MCF 10A (cell line): ENCODE measurements around the gene SHQ1. TPM values are rescaled to one million over a fixed set of nuclear protein-coding genes. Genes with fewer than 3 reads are reported as not detected.
"Not testable (repeated sequence)": the region's sequence is repeated elsewhere in the genome, so short reads cannot be mapped to it uniquely, and the experiment has no call there.

Source experiments
- BruUV-seq: library from RNA; stranded (reverse); fragments of 400-500 nt; replicated peaks from 2 replicates; lab custom pipeline; 2021; lab: Mats Ljungman, UMichigan
- CTCF ChIA-PET: fragments of 300-600 bp; sonication (Branson Sonifier 250); formaldehyde crosslinking; extraction: SDS; loops from one replicate; lab custom pipeline; 2021; ENCODE audit warnings: antibody characterized with exemption, inconsistent platforms; lab: Yijun Ruan, JAX
- POLR2A ChIA-PET: fragments of 300-600, 350-650 bp; sonication (Branson Sonifier 250); formaldehyde crosslinking; extraction: SDS; loops from one replicate; lab custom pipeline; 2020; ENCODE audit warnings: antibody characterized with exemption, inconsistent platforms; lab: Yijun Ruan, JAX
- DNase-seq: peaks from one replicate; pipeline ENCODE4 v3.0.0-alpha.2; 2018; ENCODE audit not compliant: unreplicated experiment
- H3K27ac Mint-ChIP-seq: one replicate; pipeline ENCODE4 v1.8.0; 2022; ENCODE audit warnings: mild to moderate bottlenecking, low read depth, mixed read lengths; ENCODE audit not compliant: unreplicated experiment
- H3K27me3 Mint-ChIP-seq: one replicate; pipeline ENCODE4 v1.8.0; 2022; ENCODE audit warnings: mixed read lengths; ENCODE audit not compliant: insufficient read depth, unreplicated experiment
- H3K36me3 Mint-ChIP-seq: one replicate; pipeline ENCODE4 v1.8.0; 2022; ENCODE audit warnings: mild to moderate bottlenecking, moderate library complexity, mixed read lengths; ENCODE audit not compliant: insufficient read depth, unreplicated experiment
- H3K4me1 Mint-ChIP-seq: one replicate; pipeline ENCODE4 v1.8.0; 2022; ENCODE audit warnings: mixed read lengths; ENCODE audit not compliant: insufficient read depth, unreplicated experiment
- H3K4me3 Mint-ChIP-seq: one replicate; pipeline ENCODE4 v1.8.0; 2022; ENCODE audit warnings: mild to moderate bottlenecking, moderate library complexity, mixed read lengths; ENCODE audit not compliant: unreplicated experiment
- H3K9me3 Mint-ChIP-seq: one replicate; pipeline ENCODE4 v1.8.0; 2022; ENCODE audit warnings: mixed read lengths; ENCODE audit not compliant: unreplicated experiment
- intact Hi-C: fragments of 100-400 bp; cut with micrococcal nuclease; formaldehyde crosslinking; loops from 2 replicates; pipeline ENCODE4 v1.14.1; 2022
- total RNA-seq: library from RNA; stranded (reverse); gene quantifications from 2 replicates; pipeline ENCODE4 v1.2.3, GENCODE V29; 2022
- TF ChIP-seq, protein P1 (sequence below): fragments of 200-600 bp; IDR thresholded peaks from one replicate; pipeline ENCODE4 v1.8.0; 2022; ENCODE audit warnings: antibody characterized with exemption, mild to moderate bottlenecking; ENCODE audit not compliant: unreplicated experiment

Gene SHQ1
- total RNA-seq, 1 experiment from 2014 or later, result 17.4 TPM

DNA sequence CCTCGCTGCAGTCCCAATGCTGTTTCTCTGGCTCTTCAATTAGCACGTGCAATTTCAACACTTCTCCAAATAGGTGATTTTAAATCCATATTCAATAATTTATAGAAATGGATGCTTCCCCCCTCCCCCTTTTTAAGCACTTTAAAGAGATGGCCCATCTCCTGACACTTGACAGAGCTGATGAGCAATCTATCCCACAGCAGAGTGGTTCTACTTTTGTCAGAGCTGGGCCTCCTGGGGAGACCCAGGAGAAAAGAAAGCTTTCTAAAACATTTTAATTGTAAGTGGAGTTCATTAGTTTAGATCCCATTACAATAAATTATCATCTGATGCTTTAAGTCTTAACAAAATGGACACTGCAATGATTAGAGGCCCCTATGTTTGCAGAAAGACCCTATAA, 127.7 kb downstream of the SHQ1 start:
- Mint-ChIP-seq H3K27me3 (no peaks in the 10 kb centered on the region), H3K4me1 (peaks cover 24% of the 10 kb centered on the region), H3K27ac (no peak overlapping the region), H3K36me3 (no peaks in the 10 kb centered on the region), H3K9me3 (no peaks in the 10 kb centered on the region), H3K4me3 (no peak overlapping the region)
- TF ChIP-seq, protein P1, sequence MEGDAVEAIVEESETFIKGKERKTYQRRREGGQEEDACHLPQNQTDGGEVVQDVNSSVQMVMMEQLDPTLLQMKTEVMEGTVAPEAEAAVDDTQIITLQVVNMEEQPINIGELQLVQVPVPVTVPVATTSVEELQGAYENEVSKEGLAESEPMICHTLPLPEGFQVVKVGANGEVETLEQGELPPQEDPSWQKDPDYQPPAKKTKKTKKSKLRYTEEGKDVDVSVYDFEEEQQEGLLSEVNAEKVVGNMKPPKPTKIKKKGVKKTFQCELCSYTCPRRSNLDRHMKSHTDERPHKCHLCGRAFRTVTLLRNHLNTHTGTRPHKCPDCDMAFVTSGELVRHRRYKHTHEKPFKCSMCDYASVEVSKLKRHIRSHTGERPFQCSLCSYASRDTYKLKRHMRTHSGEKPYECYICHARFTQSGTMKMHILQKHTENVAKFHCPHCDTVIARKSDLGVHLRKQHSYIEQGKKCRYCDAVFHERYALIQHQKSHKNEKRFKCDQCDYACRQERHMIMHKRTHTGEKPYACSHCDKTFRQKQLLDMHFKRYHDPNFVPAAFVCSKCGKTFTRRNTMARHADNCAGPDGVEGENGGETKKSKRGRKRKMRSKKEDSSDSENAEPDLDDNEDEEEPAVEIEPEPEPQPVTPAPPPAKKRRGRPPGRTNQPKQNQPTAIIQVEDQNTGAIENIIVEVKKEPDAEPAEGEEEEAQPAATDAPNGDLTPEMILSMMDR, result no peak
- no peak for DNase-seq
- POLR2A ChIA-PET, result interaction anchor here (1.5 kb wide), 1 partner anchor 34 kb away, joined by 5 read pairs; no protein-coding TSS in a partner anchor
- BruUV-seq, result no TSS peak
- CTCF ChIA-PET, result interaction anchor here (0.6 to 1.1 kb wide), 2 partner anchors 102 to 170 kb away, joined by 4 to 6 read pairs; no protein-coding TSS in a partner anchor
- intact Hi-C loops, result no loop called here

- peak overlapping the region; percentile 24 for H3K27ac Mint-ChIP-seq
- no peak overlapping the region for H3K4me3 Mint-ChIP-seq
Measured at GRCh38 chr3:72719137-72719536, 129.1 kb downstream of the SHQ1 start.

GRCh38 chr3:72714135-72714534, 134.1 kb downstream of the SHQ1 start:
- H3K27ac Mint-ChIP-seq, result not testable (repeated sequence)

More at GRCh38 chr3:72719137-72719536, 129.1 kb downstream of the SHQ1 start:
- POLR2A ChIA-PET, result no interaction called here
- CTCF ChIA-PET, result no interaction called here
- TF ChIP-seq, protein P1, result no peak
- Mint-ChIP-seq H3K9me3 (peaks cover 7% of the 10 kb centered on the region), H3K4me1 (peaks cover 24% of the 10 kb centered on the region), H3K27me3 (no peaks in the 10 kb centered on the region), H3K36me3 (no peaks in the 10 kb centered on the region)
- intact Hi-C loops, result no loop called here
- no peak for DNase-seq
- BruUV-seq, result no TSS peak

DNA sequence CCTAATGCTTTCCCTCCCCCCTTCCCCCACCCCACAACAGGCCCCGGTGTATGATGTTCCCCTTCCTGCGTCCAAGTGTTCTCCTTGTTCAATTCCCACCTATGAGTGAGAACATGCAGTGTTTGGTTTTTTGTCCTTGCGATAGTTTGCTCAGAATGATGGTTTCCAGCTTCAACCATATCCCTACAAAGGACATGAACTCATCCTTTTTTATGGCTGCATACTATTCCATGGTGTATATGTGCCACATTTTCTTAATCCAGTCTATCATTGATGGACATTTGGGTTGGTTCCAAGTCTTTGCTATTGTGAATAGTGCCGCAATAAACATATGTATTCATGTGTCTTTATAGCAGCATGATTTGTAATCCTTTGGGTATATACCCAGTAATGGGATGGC, 137.8 kb downstream of the SHQ1 start:
- POLR2A ChIA-PET, H3K36me3 Mint-ChIP-seq, DNase-seq, H3K27me3 Mint-ChIP-seq, H3K4me3 Mint-ChIP-seq, CTCF ChIA-PET, BruUV-seq, intact Hi-C loops, H3K27ac Mint-ChIP-seq, H3K9me3 Mint-ChIP-seq, H3K4me1 Mint-ChIP-seq: not testable (repeated sequence)

More at GRCh38 chr3:72714135-72714534, 134.1 kb downstream of the SHQ1 start:
- H3K4me3 Mint-ChIP-seq, H3K4me1 Mint-ChIP-seq, DNase-seq, POLR2A ChIA-PET, CTCF ChIA-PET, H3K36me3 Mint-ChIP-seq, BruUV-seq, H3K27me3 Mint-ChIP-seq, intact Hi-C loops, H3K9me3 Mint-ChIP-seq: not testable (repeated sequence)

GRCh38 chr3:72708441-72708840, 139.8 kb downstream of the SHQ1 start:
- Mint-ChIP-seq H3K27ac (no peak overlapping the region), H3K27me3 (no peaks in the 10 kb centered on the region), H3K36me3 (no peaks in the 10 kb centered on the region), H3K4me3 (no peak overlapping the region), H3K4me1 (no peaks in the 10 kb centered on the region), H3K9me3 (no peaks in the 10 kb centered on the region)
- POLR2A ChIA-PET, result no interaction called here
- intact Hi-C loops, result no loop called here
- BruUV-seq, result no TSS peak
- DNase-seq, result no peak
- CTCF ChIA-PET, result no interaction called here
- TF ChIP-seq, protein P1, result no peak
